ENCODE data around the gene NAV2.

The NAV2 gene

GRCh38 chr11:20056950-20057943, 344.6 kb downstream of the NAV2 start:
- ChIA-PET CTCF (interaction anchor here (1.4 kb wide), 2 partner anchors 11 to 13 kb away, joined by 3 to 5 read pairs; no protein-coding TSS in a partner anchor), POLR2A (no interaction called here)
- TF ChIP-seq CTCF (IDR thresholded peaks at IDR 0.05; ENCODE audit: control extremely low read depth, extremely low read depth, low read depth, missing control alignments), result no peak
- DNase-seq (ENCODE audit: extremely low spot score), result no peak

- no peak for TF ChIP-seq CTCF (IDR thresholded peaks at IDR 0.05; ENCODE audit: control extremely low read depth, extremely low read depth, low read depth, missing control alignments)
- CTCF ChIA-PET, result interaction anchor here (1.3 kb wide), 1 partner anchor 31 kb away, joined by 3 read pairs; no protein-coding TSS in a partner anchor
- no peak for DNase-seq (ENCODE audit: extremely low spot score)
- POLR2A ChIA-PET, result no interaction called here
Measured at GRCh38 chr11:20058749-20059458, 346.3 kb downstream of the NAV2 start.

GRCh38 chr11:20059587-20060021, 347.0 kb downstream of the NAV2 start:
- no peak for DNase-seq (ENCODE audit: extremely low spot score)
- ChIA-PET POLR2A (no interaction called here), CTCF (interaction anchor here (1.3 kb wide), 1 partner anchor 30 kb away, joined by 3 read pairs; no protein-coding TSS in a partner anchor)
- TF ChIP-seq CTCF (IDR thresholded peaks at IDR 0.05; ENCODE audit: control extremely low read depth, extremely low read depth, low read depth, missing control alignments), result no peak

GRCh38 chr11:20060181-20060580, 347.5 kb downstream of the NAV2 start:
- no peak for DNase-seq (ENCODE audit: extremely low spot score)
- TF ChIP-seq CTCF (IDR thresholded peaks at IDR 0.05; ENCODE audit: control extremely low read depth, extremely low read depth, low read depth, missing control alignments), result no peak
- ChIA-PET CTCF (interaction anchor here (1.2 to 1.3 kb wide), 2 partner anchors 16 to 30 kb away, joined by 3 to 4 read pairs; no protein-coding TSS in a partner anchor), POLR2A (no interaction called here)

- ChIA-PET CTCF (interaction anchor here (1.2 kb wide), 1 partner anchor 17 kb away, joined by 4 read pairs; no protein-coding TSS in a partner anchor), POLR2A (no interaction called here)
- no peak for DNase-seq (ENCODE audit: extremely low spot score)
- TF ChIP-seq CTCF (IDR thresholded peaks at IDR 0.05; ENCODE audit: control extremely low read depth, extremely low read depth, low read depth, missing control alignments), result no peak
Measured at GRCh38 chr11:20060647-20061205, 348.1 kb downstream of the NAV2 start.

GRCh38 chr11:20061776-20062175, 349.1 kb downstream of the NAV2 start:
- CTCF ChIA-PET, result no interaction called here
- POLR2A ChIA-PET, result no interaction called here
- no peak for DNase-seq (ENCODE audit: extremely low spot score)
- TF ChIP-seq CTCF (IDR thresholded peaks at IDR 0.05; ENCODE audit: control extremely low read depth, extremely low read depth, low read depth, missing control alignments), result no peak

Data from GM10248 (cell line).